ENCODE measurements around the gene IMMP2L.

DNA sequence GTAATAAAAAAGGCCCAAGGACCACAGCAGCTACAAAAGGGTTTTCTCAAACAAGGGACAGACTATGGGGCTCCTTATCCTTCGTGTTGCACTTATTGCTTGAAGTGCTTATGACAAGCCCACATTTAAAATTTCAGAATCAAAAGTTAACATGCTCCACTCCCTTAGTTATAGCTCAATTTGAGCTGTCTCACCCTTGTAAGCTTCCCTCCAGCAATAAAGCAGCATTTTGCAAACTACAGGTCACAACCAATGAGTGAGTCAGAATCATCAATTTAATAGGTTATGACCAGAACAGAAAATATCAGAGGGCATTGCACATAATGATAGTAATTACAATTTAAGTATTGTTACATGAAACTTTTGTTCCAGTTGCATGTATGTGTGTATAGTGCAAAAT, 53.0 kb downstream of the IMMP2L start:
- TF ChIP-seq EP300 (IDR thresholded peaks at IDR 0.05): no peak
- TF ChIP-seq POLR2A (IDR thresholded peaks at IDR 0.05): no peak
